ENCODE results near the gene DMRTA2.

Gene DMRTA2

GRCh38 chr1:50430010-50430405 lies 6.8 kb upstream of the DMRTA2 start:
- no peak for DNase-seq
- TF ChIP-seq CTCF (IDR thresholded peaks at IDR 0.05; ENCODE audit: low read depth, low read length, missing control alignments): no peak
- H3K27ac ChIP-seq: no peak overlapping the region
- H3K36me3 ChIP-seq (replicated peaks): no peaks in the 10 kb centered on the region
- in situ Hi-C loops (cut with HindIII; ENCODE audit: low pct_ligation_motif_present, low sequenced_read_pairs): no loop called here
- H3K27me3 ChIP-seq (replicated peaks): peaks cover 72% of the 10 kb centered on the region
- no peak overlapping the region for H3K4me3 ChIP-seq (ENCODE audit: low read depth, low read length)

GRCh38 chr1:50427818-50428779 lies 4.9 kb upstream of the DMRTA2 start:
- no peak overlapping the region for H3K27ac ChIP-seq
- no peak for DNase-seq
- no peak overlapping the region for H3K4me3 ChIP-seq (ENCODE audit: low read depth, low read length)
- peaks cover 90% of the 10 kb centered on the region for H3K27me3 ChIP-seq (replicated peaks)
- in situ Hi-C loops (cut with HindIII; ENCODE audit: low pct_ligation_motif_present, low sequenced_read_pairs): no loop called here
- no peak for TF ChIP-seq CTCF (IDR thresholded peaks at IDR 0.05; ENCODE audit: low read depth, low read length, missing control alignments)
- H3K36me3 ChIP-seq (replicated peaks): no peaks in the 10 kb centered on the region

GRCh38 chr1:50427086-50427817 lies 4.0 kb upstream of the DMRTA2 start:
- H3K27ac ChIP-seq: no peak overlapping the region
- DNase-seq: no peak
- no peaks in the 10 kb centered on the region for H3K36me3 ChIP-seq (replicated peaks)
- TF ChIP-seq CTCF (IDR thresholded peaks at IDR 0.05; ENCODE audit: low read depth, low read length, missing control alignments): no peak
- no peak overlapping the region for H3K4me3 ChIP-seq (ENCODE audit: low read depth, low read length)
- H3K27me3 ChIP-seq (replicated peaks): peaks cover 94% of the 10 kb centered on the region
- in situ Hi-C loops (cut with HindIII; ENCODE audit: low pct_ligation_motif_present, low sequenced_read_pairs): no loop called here

GRCh38 chr1:50426702-50427085 lies 3.5 kb upstream of the DMRTA2 start:
- peaks cover 96% of the 10 kb centered on the region for H3K27me3 ChIP-seq (replicated peaks)
- in situ Hi-C loops (cut with HindIII; ENCODE audit: low pct_ligation_motif_present, low sequenced_read_pairs): no loop called here
- no peak for TF ChIP-seq CTCF (IDR thresholded peaks at IDR 0.05; ENCODE audit: low read depth, low read length, missing control alignments)
- no peaks in the 10 kb centered on the region for H3K36me3 ChIP-seq (replicated peaks)
- H3K4me3 ChIP-seq (ENCODE audit: low read depth, low read length): no peak overlapping the region
- DNase-seq: no peak
- H3K27ac ChIP-seq: no peak overlapping the region

- Histone ChIP-seq H3K4me3 (ENCODE audit: low read depth, low read length) (no peak overlapping the region), H3K27ac (no peak overlapping the region), H3K27me3 (replicated peaks) (peaks cover 97% of the 10 kb centered on the region), H3K36me3 (replicated peaks) (no peaks in the 10 kb centered on the region)
- no peak for TF ChIP-seq CTCF (IDR thresholded peaks at IDR 0.05; ENCODE audit: low read depth, low read length, missing control alignments)
- in situ Hi-C loops (cut with HindIII; ENCODE audit: low pct_ligation_motif_present, low sequenced_read_pairs): no loop called here
- no peak for DNase-seq
Measured at GRCh38 chr1:50426108-50426700, 3.0 kb upstream of the DMRTA2 start.
